Liver (tissue), 9 donors: ENCODE results near the gene KCTD2. TPM values are rescaled to one million over a fixed set of nuclear protein-coding genes. Genes with fewer than 3 reads are reported as not detected.

Source experiments
- DNase-seq: peaks from one replicate; pipeline ENCODE4 v3.0.0-alpha.2; 2017; ENCODE audit warnings: low spot score
- H3K27ac ChIP-seq, 2 donors: one replicate each; pipeline ENCODE4 v1.7.0; 2013; ENCODE audit warnings: inconsistent platforms in 2 of 2, low read length in 2 of 2, control low read depth in 1 of 2, low read depth in 1 of 2, mild to moderate bottlenecking in 1 of 2
- H3K27me3 ChIP-seq, 4 donors: one replicate each; pipeline versions ENCODE4 v1.6.1 to v1.7.0; 2013; ENCODE audit warnings: low read length in 3 of 4, inconsistent platforms in 1 of 4, mild to moderate bottlenecking in 1 of 4, moderate library complexity in 1 of 4; ENCODE audit not compliant: control insufficient read depth in 4 of 4, insufficient read depth in 4 of 4
- H3K36me3 ChIP-seq, 4 donors: one replicate each; pipeline versions ENCODE4 v1.6.1 to v1.7.0; 2013; ENCODE audit warnings: low read length in 3 of 4, mild to moderate bottlenecking in 3 of 4, low read depth in 1 of 4, moderate library complexity in 1 of 4; ENCODE audit not compliant: control insufficient read depth in 4 of 4, insufficient read depth in 3 of 4
- H3K4me1 ChIP-seq, 4 donors: one replicate each; pipeline versions ENCODE4 v1.6.1 to v1.7.0; 2013; ENCODE audit warnings: low read length in 3 of 4, mild to moderate bottlenecking in 3 of 4, moderate library complexity in 1 of 4; ENCODE audit not compliant: control insufficient read depth in 4 of 4, insufficient read depth in 4 of 4
- H3K4me3 ChIP-seq, 3 donors: one replicate each; pipeline versions ENCODE4 v1.6.1 to v1.7.0; 2013; ENCODE audit warnings: low read length in 3 of 3, control low read depth in 1 of 3, low read depth in 1 of 3, mild to moderate bottlenecking in 1 of 3
- H3K9ac ChIP-seq, 2 donors: one replicate each; pipeline ENCODE4 v1.7.0; 2013; ENCODE audit warnings: low read length in 2 of 2, mild to moderate bottlenecking in 2 of 2, moderate library complexity in 2 of 2, control low read depth in 1 of 2, low read depth in 1 of 2
- H3K9me3 ChIP-seq, 4 donors: one replicate each; pipeline versions ENCODE4 v1.6.1 to v1.7.0; 2013; ENCODE audit warnings: low read length in 3 of 4; ENCODE audit not compliant: control insufficient read depth in 4 of 4
- EGR1 ChIP-seq, 2 donors: IDR thresholded peaks; 2 replicates each; pipeline ENCODE4 v1.6.1; 2016 to 2018; ENCODE audit warnings: antibody characterized with exemption in 2 of 2, low read depth in 2 of 2
- FOXA1 ChIP-seq: IDR thresholded peaks from 2 replicates; pipeline ENCODE4 v1.6.1; 2016; ENCODE audit warnings: antibody characterized with exemption
- FOXA2 ChIP-seq: IDR thresholded peaks from 2 replicates; pipeline ENCODE4 v1.6.1; 2016; ENCODE audit warnings: antibody characterized with exemption
- GABPA ChIP-seq, 2 donors: IDR thresholded peaks in 1 of 2; conservative IDR thresholded peaks in 1 of 2; 2 replicates each; pipeline ENCODE4 v1.6.1; 2016; ENCODE audit warnings: antibody characterized with exemption in 2 of 2, mild to moderate bottlenecking in 1 of 2, moderate library complexity in 1 of 2
- HNF4A ChIP-seq, 2 donors: conservative IDR thresholded peaks; 2 replicates each; pipeline ENCODE4 v1.6.1; 2016; ENCODE audit warnings: antibody characterized with exemption in 2 of 2, mild to moderate bottlenecking in 2 of 2
- HNF4G ChIP-seq: IDR thresholded peaks from 2 replicates; pipeline ENCODE4 v1.6.1; 2016; ENCODE audit warnings: antibody characterized with exemption
- JUND ChIP-seq, 2 donors: IDR thresholded peaks; 2 replicates each; pipeline ENCODE4 v1.6.1; 2016; ENCODE audit warnings: antibody characterized with exemption in 2 of 2
- NR2F2 ChIP-seq: IDR thresholded peaks from 2 replicates; pipeline ENCODE4 v1.6.1; 2016; ENCODE audit warnings: antibody characterized with exemption
- RAD21 ChIP-seq, 2 donors: IDR thresholded peaks; 2 replicates each; pipeline ENCODE4 v1.6.1; 2016; ENCODE audit warnings: antibody characterized with exemption in 2 of 2, mild to moderate bottlenecking in 2 of 2
- RXRA ChIP-seq, 2 donors: IDR thresholded peaks; 2 replicates each; pipeline ENCODE4 v1.6.1; 2017 to 2018; ENCODE audit warnings: antibody characterized with exemption in 2 of 2, mild to moderate bottlenecking in 1 of 2
- SP1 ChIP-seq: IDR thresholded peaks from 2 replicates; pipeline ENCODE4 v1.6.1; 2018; ENCODE audit warnings: antibody characterized with exemption, mild to moderate bottlenecking
- TAF1 ChIP-seq: conservative IDR thresholded peaks from 2 replicates; pipeline ENCODE4 v1.6.1; 2016; ENCODE audit warnings: antibody characterized with exemption, mild to moderate bottlenecking
- YY1 ChIP-seq: IDR thresholded peaks from 2 replicates; pipeline ENCODE4 v1.6.1; 2016; ENCODE audit warnings: antibody characterized with exemption, mild to moderate bottlenecking
- WGBS: extraction: QIAGEN DNeasy Blood & Tissue Kit; methylation state at CpG from one replicate; pipeline ENCODE4 v1.1.7; 2013; 5-methylcytosine and 5-hydroxymethylcytosine counted together
- polyA plus RNA-seq, 2 donors: library from polyadenylated mRNA; stranded (reverse) in 1 of 2; unstranded in 1 of 2; fragments of 200-250 nt in 1 of 2; fragments of >200 nt in 1 of 2; fragmentation: Nextera tagmentation in 1 of 2; extraction: Ambion mirVana in 1 of 2; gene quantifications; one replicate each; pipeline versions ENCODE4 v1.2.1 to v1.2.3, GENCODE V29; 2013 to 2015
- total RNA-seq, 2 donors: library from RNA; depleted of rRNA; stranded (reverse); fragments of >200 nt; gene quantifications; one replicate each; pipeline ENCODE4 v1.2.3, GENCODE V29; 2014
- TF ChIP-seq, protein P1 (sequence below): IDR thresholded peaks from 2 replicates; pipeline ENCODE4 v1.6.1; 2016; ENCODE audit warnings: antibody characterized with exemption, mild to moderate bottlenecking
- TF ChIP-seq, protein P2 (sequence below): IDR thresholded peaks from 2 replicates; pipeline ENCODE4 v1.6.1; 2016; ENCODE audit warnings: antibody characterized with exemption
- TF ChIP-seq, protein P3 (sequence below): IDR thresholded peaks from 2 replicates; pipeline ENCODE4 v1.6.1; 2016; ENCODE audit warnings: antibody characterized with exemption
- TF ChIP-seq, protein P4 (sequence below): fragments of 150-350 bp; IDR thresholded peaks from 2 replicates; pipeline ENCODE4 v1.5.1; 2017; ENCODE audit warnings: improper control_type of control experiment, low read depth, low read length; ENCODE audit not compliant: missing input control
- TF ChIP-seq, protein P5 (sequence below): IDR thresholded peaks from 2 replicates; pipeline ENCODE4 v1.6.1; 2016; ENCODE audit warnings: antibody characterized with exemption
- donor health status: healthy.
- donor health status: healthy.
- donor health status: healthy.
- donor health status: healthy.
- donor health status: healthy.

Gene KCTD2
- total and polyA plus RNA-seq, 4 donors = 2.4 to 8.2 (median 6.4) TPM

DNA sequence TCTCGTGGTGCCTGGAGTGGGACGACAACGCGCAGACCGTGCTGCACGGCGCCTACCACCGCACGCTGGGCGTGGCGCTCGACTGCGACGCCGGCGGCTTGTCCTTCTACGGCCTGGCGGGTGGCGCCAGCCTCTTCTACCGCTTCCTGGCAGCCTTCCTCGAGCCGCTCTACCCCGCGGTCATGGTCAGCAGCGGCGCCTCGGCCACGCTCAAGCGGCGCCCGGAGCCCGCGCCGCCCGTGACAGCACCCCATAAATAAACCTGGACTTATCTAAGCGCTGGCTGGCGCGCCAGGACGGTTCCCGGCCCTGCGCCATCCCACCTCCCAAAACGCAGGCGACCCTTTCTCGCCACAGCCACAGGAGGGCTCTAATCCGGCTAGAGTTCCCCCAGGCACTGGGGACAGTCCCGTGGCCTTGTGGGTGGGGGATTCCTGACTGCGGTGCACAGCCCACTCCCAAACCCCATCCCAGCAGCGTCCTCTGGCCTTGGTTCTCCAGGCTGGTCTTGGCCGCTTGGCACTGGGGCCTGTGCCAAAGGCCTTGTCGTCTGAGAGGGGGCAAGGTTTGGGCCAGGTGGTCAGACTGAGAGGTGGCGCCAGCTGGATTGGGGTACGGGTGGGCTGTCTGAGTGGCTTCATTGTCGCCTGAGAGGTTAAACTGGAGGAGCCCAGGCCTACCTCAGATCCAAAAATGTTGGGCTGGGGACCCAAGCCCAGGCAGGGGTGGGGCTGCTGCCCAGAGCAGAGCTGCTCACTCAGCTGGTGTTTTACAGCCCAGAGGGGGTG lies 30.7 kb downstream of the KCTD2 start:
- TF ChIP-seq, protein P1, sequence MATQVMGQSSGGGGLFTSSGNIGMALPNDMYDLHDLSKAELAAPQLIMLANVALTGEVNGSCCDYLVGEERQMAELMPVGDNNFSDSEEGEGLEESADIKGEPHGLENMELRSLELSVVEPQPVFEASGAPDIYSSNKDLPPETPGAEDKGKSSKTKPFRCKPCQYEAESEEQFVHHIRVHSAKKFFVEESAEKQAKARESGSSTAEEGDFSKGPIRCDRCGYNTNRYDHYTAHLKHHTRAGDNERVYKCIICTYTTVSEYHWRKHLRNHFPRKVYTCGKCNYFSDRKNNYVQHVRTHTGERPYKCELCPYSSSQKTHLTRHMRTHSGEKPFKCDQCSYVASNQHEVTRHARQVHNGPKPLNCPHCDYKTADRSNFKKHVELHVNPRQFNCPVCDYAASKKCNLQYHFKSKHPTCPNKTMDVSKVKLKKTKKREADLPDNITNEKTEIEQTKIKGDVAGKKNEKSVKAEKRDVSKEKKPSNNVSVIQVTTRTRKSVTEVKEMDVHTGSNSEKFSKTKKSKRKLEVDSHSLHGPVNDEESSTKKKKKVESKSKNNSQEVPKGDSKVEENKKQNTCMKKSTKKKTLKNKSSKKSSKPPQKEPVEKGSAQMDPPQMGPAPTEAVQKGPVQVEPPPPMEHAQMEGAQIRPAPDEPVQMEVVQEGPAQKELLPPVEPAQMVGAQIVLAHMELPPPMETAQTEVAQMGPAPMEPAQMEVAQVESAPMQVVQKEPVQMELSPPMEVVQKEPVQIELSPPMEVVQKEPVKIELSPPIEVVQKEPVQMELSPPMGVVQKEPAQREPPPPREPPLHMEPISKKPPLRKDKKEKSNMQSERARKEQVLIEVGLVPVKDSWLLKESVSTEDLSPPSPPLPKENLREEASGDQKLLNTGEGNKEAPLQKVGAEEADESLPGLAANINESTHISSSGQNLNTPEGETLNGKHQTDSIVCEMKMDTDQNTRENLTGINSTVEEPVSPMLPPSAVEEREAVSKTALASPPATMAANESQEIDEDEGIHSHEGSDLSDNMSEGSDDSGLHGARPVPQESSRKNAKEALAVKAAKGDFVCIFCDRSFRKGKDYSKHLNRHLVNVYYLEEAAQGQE = peak; percentile 21
- TF ChIP-seq YY1 = peak; percentile 36
- TF ChIP-seq HNF4G = no peak
- TF ChIP-seq, protein P2, sequence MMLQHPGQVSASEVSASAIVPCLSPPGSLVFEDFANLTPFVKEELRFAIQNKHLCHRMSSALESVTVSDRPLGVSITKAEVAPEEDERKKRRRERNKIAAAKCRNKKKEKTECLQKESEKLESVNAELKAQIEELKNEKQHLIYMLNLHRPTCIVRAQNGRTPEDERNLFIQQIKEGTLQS = no peak
- TF ChIP-seq TAF1 = no peak
- TF ChIP-seq RXRA (IDR thresholded peaks at IDR 0.05) = no peak
- TF ChIP-seq RAD21 (IDR thresholded peaks at IDR 0.05) = peak in 1 of 2 donors; percentile 11
- no peak for TF ChIP-seq HNF4A (conservative IDR thresholded peaks at IDR 0.05)
- no peak for TF ChIP-seq FOXA1
- TF ChIP-seq, protein P3, sequence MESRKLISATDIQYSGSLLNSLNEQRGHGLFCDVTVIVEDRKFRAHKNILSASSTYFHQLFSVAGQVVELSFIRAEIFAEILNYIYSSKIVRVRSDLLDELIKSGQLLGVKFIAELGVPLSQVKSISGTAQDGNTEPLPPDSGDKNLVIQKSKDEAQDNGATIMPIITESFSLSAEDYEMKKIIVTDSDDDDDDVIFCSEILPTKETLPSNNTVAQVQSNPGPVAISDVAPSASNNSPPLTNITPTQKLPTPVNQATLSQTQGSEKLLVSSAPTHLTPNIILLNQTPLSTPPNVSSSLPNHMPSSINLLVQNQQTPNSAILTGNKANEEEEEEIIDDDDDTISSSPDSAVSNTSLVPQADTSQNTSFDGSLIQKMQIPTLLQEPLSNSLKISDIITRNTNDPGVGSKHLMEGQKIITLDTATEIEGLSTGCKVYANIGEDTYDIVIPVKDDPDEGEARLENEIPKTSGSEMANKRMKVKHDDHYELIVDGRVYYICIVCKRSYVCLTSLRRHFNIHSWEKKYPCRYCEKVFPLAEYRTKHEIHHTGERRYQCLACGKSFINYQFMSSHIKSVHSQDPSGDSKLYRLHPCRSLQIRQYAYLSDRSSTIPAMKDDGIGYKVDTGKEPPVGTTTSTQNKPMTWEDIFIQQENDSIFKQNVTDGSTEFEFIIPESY = no peak
- TF ChIP-seq GABPA (IDR thresholded peaks at IDR 0.05 in 1 of 2, conservative IDR thresholded peaks at IDR 0.05 in 1 of 2) = no peak
- TF ChIP-seq JUND (IDR thresholded peaks at IDR 0.05) = peak in 1 of 2 donors; percentile 4
- TF ChIP-seq, protein P4, sequence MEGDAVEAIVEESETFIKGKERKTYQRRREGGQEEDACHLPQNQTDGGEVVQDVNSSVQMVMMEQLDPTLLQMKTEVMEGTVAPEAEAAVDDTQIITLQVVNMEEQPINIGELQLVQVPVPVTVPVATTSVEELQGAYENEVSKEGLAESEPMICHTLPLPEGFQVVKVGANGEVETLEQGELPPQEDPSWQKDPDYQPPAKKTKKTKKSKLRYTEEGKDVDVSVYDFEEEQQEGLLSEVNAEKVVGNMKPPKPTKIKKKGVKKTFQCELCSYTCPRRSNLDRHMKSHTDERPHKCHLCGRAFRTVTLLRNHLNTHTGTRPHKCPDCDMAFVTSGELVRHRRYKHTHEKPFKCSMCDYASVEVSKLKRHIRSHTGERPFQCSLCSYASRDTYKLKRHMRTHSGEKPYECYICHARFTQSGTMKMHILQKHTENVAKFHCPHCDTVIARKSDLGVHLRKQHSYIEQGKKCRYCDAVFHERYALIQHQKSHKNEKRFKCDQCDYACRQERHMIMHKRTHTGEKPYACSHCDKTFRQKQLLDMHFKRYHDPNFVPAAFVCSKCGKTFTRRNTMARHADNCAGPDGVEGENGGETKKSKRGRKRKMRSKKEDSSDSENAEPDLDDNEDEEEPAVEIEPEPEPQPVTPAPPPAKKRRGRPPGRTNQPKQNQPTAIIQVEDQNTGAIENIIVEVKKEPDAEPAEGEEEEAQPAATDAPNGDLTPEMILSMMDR = peak; percentile 21
- TF ChIP-seq SP1 = no peak
- no peak for TF ChIP-seq FOXA2
- TF ChIP-seq, protein P5, sequence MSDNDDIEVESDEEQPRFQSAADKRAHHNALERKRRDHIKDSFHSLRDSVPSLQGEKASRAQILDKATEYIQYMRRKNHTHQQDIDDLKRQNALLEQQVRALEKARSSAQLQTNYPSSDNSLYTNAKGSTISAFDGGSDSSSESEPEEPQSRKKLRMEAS = no peak
- no peak for TF ChIP-seq EGR1 (IDR thresholded peaks at IDR 0.05; ENCODE audit: low read depth in 2 of 2)
- TF ChIP-seq NR2F2 = no peak
- H3K4me1 ChIP-seq = peaks cover 3 to 48% (median 40%) of the 10 kb centered on the region in 4 donors
- no peaks in the 10 kb centered on the region for H3K9me3 ChIP-seq
- H3K27me3 ChIP-seq = no peaks in the 10 kb centered on the region
- H3K36me3 ChIP-seq = no peaks in the 10 kb centered on the region
- H3K9ac ChIP-seq = peak overlapping the region in 1 of 2 donors; percentile 45
- peak overlapping the region; percentile 90 to 92 for H3K27ac ChIP-seq
- H3K4me3 ChIP-seq = peak overlapping the region; percentile 36 to 60 (median 59)
- peak; percentile 56 for DNase-seq
- 3% methylated on average over 53 of the region's 53 CpGs for WGBS
